HuH-7.5 (cell line): ENCODE data around the gene PRR19.
"Not testable (repeated sequence)": the region's sequence is repeated elsewhere in the genome, so short reads cannot be mapped to it uniquely, and the experiment has no call there.

Experiments
- DNase-seq: peaks from one replicate; pipeline ENCODE4 v3.0.0; 2011; ENCODE audit warnings: low spot score

Gene PRR19

GRCh38 chr19:42301646-42302203 lies at the start of gene PRR19:
Gene PRR19, plus strand, starts transcription at chr19:42302132. Its CDS starts 7,453 bp downstream, at chr19:42309585.
- no peak for DNase-seq

GRCh38 chr19:42252365-42253244 lies 49.3 kb upstream of the PRR19 start:
- no peak for DNase-seq

- peak; percentile 91 for DNase-seq
These were observed 48.5 kb upstream of the PRR19 start for GRCh38 chr19:42253245-42254088.

- DNase-seq, result peak; percentile 73
These were observed 47.7 kb upstream of the PRR19 start for GRCh38 chr19:42254089-42254849.

GRCh38 chr19:42254850-42255765 lies 46.8 kb upstream of the PRR19 start, which contains the start of gene ERF:
Gene ERF, minus strand, starts transcription at chr19:42255128. Its CDS starts 129 bp downstream, at chr19:42254999.
- peak; percentile 92 for DNase-seq

GRCh38 chr19:42255766-42256745 lies 45.9 kb upstream of the PRR19 start:
- no peak for DNase-seq

GRCh38 chr19:42257842-42258241 lies 44.1 kb upstream of the PRR19 start:
- DNase-seq, result not testable (repeated sequence)

- DNase-seq, result no peak
These were observed 40.2 kb upstream of the PRR19 start for GRCh38 chr19:42261763-42262162.

GRCh38 chr19:42266105-42266504 lies 35.8 kb upstream of the PRR19 start:
- DNase-seq, result not testable (repeated sequence)

- DNase-seq, result not testable (repeated sequence)
These were observed 34.9 kb upstream of the PRR19 start for GRCh38 chr19:42266928-42267603.

GRCh38 chr19:42267644-42268141 lies 34.2 kb upstream of the PRR19 start:
- DNase-seq, result no peak

GRCh38 chr19:42268142-42268703 lies 33.7 kb upstream of the PRR19 start:
- peak; percentile 96 for DNase-seq

GRCh38 chr19:42268704-42269477 lies 33.0 kb upstream of the PRR19 start, which contains the start of gene CIC:
Gene CIC, plus strand, starts transcription at chr19:42269252. Its CDS starts 2,532 bp downstream, at chr19:42271784.
- peak; percentile 99 for DNase-seq

GRCh38 chr19:42269478-42270345 lies 32.2 kb upstream of the PRR19 start:
- DNase-seq, result no peak

- no peak for DNase-seq
These were observed 31.4 kb upstream of the PRR19 start for GRCh38 chr19:42270346-42271044.

GRCh38 chr19:42271045-42271419 lies 30.9 kb upstream of the PRR19 start:
- no peak for DNase-seq
